HG03060 (cell line): ENCODE results near the gene SUCLG2.
A peak's percentile ranks its signal among the peaks of the same experiment; 100 is the strongest.

ENCODE experiments used
- ATAC-seq: cut with Tn5 transposase; IDR thresholded peaks from one replicate; pipeline ENCODE4 v1.9.1; 2021; ENCODE audit warnings: low read depth, moderate number of reproducible peaks; ENCODE audit not compliant: unreplicated experiment

Gene SUCLG2

GRCh38 chr3:67405193-67405592, 249.2 kb downstream of the SUCLG2 start:
- no peak for ATAC-seq

GRCh38 chr3:67402873-67403272, 251.5 kb downstream of the SUCLG2 start:
- ATAC-seq: no peak

DNA sequence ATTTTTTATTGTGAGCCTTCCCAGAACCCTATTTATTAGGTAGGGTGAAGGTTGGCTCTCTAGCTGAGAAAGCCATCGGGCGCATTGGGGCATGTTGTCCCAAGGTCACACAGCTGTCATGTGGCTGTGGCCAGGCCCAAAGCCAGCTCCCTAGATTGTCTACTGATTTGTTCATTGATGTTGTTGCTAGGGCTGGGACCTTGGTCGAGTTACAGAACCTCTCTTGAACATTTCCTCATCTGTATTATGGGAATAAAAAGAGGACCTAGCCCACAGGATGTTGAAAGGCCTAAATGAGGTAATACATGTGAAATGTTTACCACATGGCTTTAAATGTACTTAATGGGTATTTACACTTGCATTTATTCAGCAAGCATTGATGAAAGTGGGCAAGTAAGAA, 252.5 kb downstream of the SUCLG2 start:
- ATAC-seq: no peak

GRCh38 chr3:67400476-67400875, 253.9 kb downstream of the SUCLG2 start:
- no peak for ATAC-seq

GRCh38 chr3:67389176-67389575, 265.2 kb downstream of the SUCLG2 start:
- peak; percentile 84 for ATAC-seq

GRCh38 chr3:67388738-67389137, 265.7 kb downstream of the SUCLG2 start:
- no peak for ATAC-seq

DNA sequence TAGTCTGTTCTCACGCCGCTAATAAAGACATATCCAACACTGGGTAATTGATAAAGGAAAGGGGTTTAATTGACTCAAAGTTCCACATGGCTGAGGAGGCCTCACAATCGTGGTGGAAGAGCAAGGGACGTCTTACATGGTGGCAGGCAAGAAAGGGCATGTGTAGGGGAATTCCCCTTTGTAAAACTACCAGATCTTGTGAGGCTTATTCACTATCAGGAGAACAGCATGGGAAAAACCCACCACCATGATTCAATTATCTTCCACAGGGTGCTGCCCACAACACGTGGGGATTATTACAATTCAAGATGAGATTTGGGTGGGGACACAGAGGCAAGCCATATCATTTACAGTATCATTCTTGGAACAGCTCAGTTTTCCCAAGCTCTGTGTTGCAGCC, 268.0 kb downstream of the SUCLG2 start:
- ATAC-seq: no peak

GRCh38 chr3:67384760-67385397, 269.5 kb downstream of the SUCLG2 start:
- no peak for ATAC-seq

GRCh38 chr3:67384016-67384415, 270.4 kb downstream of the SUCLG2 start:
- ATAC-seq: no peak

- no peak for ATAC-seq
Measured at GRCh38 chr3:67383379-67383778, 271.0 kb downstream of the SUCLG2 start.

DNA sequence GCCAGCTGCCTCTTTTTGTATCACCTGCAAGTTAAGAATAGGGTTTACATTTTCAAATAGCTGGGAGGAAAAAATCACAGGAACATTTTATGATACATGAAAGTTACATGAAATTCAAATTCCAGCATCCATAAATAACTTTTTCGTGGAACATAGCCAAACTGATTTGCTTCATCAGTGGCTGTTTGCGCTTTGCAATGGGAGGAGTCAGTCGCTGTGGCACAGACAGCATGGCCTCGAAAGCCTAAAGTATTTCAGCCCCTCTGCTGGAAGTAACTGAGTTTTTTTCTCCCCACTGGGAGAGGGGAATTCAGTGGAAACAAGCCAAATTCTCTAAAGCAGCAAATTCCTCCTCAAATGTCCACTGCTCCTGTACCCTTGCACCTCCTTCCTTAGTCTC, 271.9 kb downstream of the SUCLG2 start:
- ATAC-seq: no peak

- ATAC-seq: no peak
Measured at GRCh38 chr3:67381667-67382272, 272.6 kb downstream of the SUCLG2 start.

DNA sequence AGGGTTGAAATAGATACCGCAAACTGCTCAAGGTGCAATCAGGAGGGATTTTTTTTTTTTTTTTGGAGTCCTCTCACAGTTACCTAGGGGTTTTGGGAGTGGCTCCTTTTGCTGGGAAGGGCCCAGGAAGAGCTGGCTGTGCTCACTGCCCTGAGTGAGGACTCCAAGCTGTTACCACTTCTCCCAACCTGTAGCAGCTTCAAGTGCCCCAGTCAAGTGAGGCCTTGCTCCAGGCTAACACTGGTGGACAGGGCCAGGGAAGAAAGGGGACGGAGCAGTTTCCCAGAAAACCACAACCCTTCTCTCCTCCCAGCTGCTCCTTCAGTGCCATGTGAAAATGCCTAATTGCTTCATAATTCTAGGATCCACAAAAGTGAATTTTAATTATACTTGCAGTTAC, 274.3 kb downstream of the SUCLG2 start:
- ATAC-seq: no peak

- ATAC-seq: no peak
Measured at GRCh38 chr3:67377299-67377698, 277.1 kb downstream of the SUCLG2 start.

- ATAC-seq: no peak
Measured at GRCh38 chr3:67376416-67376815, 278.0 kb downstream of the SUCLG2 start.

GRCh38 chr3:67375976-67376375, 278.4 kb downstream of the SUCLG2 start:
- no peak for ATAC-seq

GRCh38 chr3:67362686-67363085, 291.7 kb downstream of the SUCLG2 start:
- ATAC-seq: no peak

DNA sequence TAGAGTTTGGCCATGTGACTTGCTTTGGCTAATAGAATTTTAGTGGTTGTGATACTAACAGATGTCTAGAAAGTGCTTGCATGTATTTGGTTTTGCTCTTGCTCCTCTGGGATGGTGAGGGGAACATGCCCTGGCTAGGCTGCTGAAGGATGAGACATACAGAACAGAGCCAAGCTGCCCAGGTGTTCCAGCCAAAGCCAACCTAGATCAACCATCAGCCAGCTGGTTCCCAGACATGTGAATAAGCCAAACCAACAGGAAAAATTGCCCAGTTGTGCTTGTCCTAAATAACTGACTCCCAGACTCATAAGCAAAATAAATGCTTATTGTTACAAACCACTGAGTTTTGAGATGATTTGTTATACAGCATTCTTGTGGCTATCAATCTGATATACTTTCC, 292.6 kb downstream of the SUCLG2 start:
- no peak for ATAC-seq

- ATAC-seq: no peak
Measured at GRCh38 chr3:67361323-67361722, 293.1 kb downstream of the SUCLG2 start.

- ATAC-seq: no peak
Measured at GRCh38 chr3:67357610-67358458, 296.6 kb downstream of the SUCLG2 start.

DNA sequence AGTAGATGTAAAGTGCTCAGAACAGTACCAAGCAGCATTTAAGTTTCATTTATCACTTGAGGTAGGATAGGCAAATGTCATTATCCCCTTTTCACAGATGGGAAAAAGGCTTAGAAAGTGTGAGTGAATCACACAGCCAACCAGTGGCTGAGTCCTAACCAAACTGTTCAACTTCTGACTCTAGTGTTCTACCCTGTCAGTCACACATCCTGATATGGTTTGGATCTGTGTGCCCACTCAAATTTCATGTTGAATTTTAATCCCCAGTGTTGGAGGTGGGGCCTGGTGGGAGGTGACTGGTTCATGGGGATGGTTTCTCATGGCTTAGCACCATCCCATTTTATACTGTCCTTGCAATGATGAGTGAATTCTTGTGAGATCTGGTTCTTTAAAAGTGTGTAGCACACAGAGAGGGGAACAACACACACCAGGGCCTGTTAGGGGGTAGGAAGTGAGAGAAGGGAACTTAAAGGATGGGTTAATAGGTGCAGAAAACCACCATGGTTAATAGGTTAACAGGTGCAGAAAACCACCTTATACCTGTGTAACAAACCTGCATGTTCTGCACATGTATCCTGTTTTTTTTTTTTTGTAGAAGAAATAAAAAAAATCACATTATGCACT, 304.7 kb downstream of the SUCLG2 start:
- ATAC-seq: peak; percentile 98
